ENCODE measurements around the gene IKBKE. TPM values are rescaled to one million over a fixed set of nuclear protein-coding genes. Genes with fewer than 3 reads are reported as not detected.

Gene IKBKE
- total RNA-seq, 4 donors from 2014 or later, result 1.4 to 2.5 (median 2.3) TPM

GRCh38 chr1:206526064-206526911 lies 56.0 kb downstream of the IKBKE start:
- H3K36me3 ChIP-seq, result no peaks in the 10 kb centered on the region
- TF ChIP-seq CTCF (IDR thresholded peaks at IDR 0.05) (no peak), EP300 (IDR thresholded peaks at IDR 0.05) (no peak), POLR2AphosphoS5 (IDR thresholded peaks at IDR 0.05) (no peak), POLR2A (IDR thresholded peaks at IDR 0.05; ENCODE audit: low read depth) (no peak)
- H3K4me1 ChIP-seq, result no peaks in the 10 kb centered on the region
- H3K4me3 ChIP-seq, result no peak overlapping the region
- no peak overlapping the region for H3K27ac ChIP-seq (replicated peaks in 1 of 4)
- 73% methylated on average over 6 of the region's 6 CpGs for WGBS
- no peak for DNase-seq (ENCODE audit: extremely low spot score)
- H3K27me3 ChIP-seq, result no peaks in the 10 kb centered on the region
- no peaks in the 10 kb centered on the region for H3K9me3 ChIP-seq
- intact Hi-C loops (cut with DNase I), result no loop called here

GRCh38 chr1:206529425-206529824 lies 59.1 kb downstream of the IKBKE start:
- Histone ChIP-seq H3K27ac (replicated peaks in 1 of 4) (no peak overlapping the region), H3K36me3 (no peaks in the 10 kb centered on the region), H3K4me1 (no peaks in the 10 kb centered on the region), H3K9me3 (no peaks in the 10 kb centered on the region), H3K4me3 (no peak overlapping the region), H3K27me3 (no peaks in the 10 kb centered on the region)
- intact Hi-C loops (cut with DNase I), result no loop called here
- WGBS, result 96% methylated on average over 5 of the region's 7 CpGs
- DNase-seq (ENCODE audit: extremely low spot score), result no peak
- no peak for TF ChIP-seq CTCF (IDR thresholded peaks at IDR 0.05)
- TF ChIP-seq POLR2A (IDR thresholded peaks at IDR 0.05; ENCODE audit: low read depth), result no peak
- TF ChIP-seq POLR2AphosphoS5 (IDR thresholded peaks at IDR 0.05), result no peak
- no peak for TF ChIP-seq EP300 (IDR thresholded peaks at IDR 0.05)

GRCh38 chr1:206532368-206532767 lies 62.1 kb downstream of the IKBKE start:
- TF ChIP-seq POLR2A (IDR thresholded peaks at IDR 0.05; ENCODE audit: low read depth) (no peak), EP300 (IDR thresholded peaks at IDR 0.05) (no peak), CTCF (IDR thresholded peaks at IDR 0.05) (no peak), POLR2AphosphoS5 (IDR thresholded peaks at IDR 0.05) (no peak)
- Histone ChIP-seq H3K9me3 (no peaks in the 10 kb centered on the region), H3K4me3 (no peak overlapping the region), H3K4me1 (no peaks in the 10 kb centered on the region), H3K27ac (replicated peaks in 1 of 4) (no peak overlapping the region), H3K36me3 (no peaks in the 10 kb centered on the region), H3K27me3 (no peaks in the 10 kb centered on the region)
- no peak for DNase-seq (ENCODE audit: extremely low spot score)
- intact Hi-C loops (cut with DNase I), result no loop called here
- WGBS, result 88% methylated on average over 7 of the region's 7 CpGs

- Histone ChIP-seq H3K4me1 (peaks cover 0 to 3% (median 0%) of the 10 kb centered on the region in 4 donors), H3K9me3 (no peaks in the 10 kb centered on the region), H3K27ac (replicated peaks in 1 of 4) (no peak overlapping the region), H3K36me3 (peaks cover 0 to 4% (median 0%) of the 10 kb centered on the region in 4 donors), H3K4me3 (no peak overlapping the region), H3K27me3 (no peaks in the 10 kb centered on the region)
- intact Hi-C loops (cut with DNase I), result no loop called here
- no peak for DNase-seq (ENCODE audit: extremely low spot score)
- WGBS, result 97% methylated on average over 3 of the region's 3 CpGs
- no peak for TF ChIP-seq POLR2AphosphoS5 (IDR thresholded peaks at IDR 0.05)
- TF ChIP-seq EP300 (IDR thresholded peaks at IDR 0.05), result no peak
- TF ChIP-seq CTCF (IDR thresholded peaks at IDR 0.05), result no peak
Measured at GRCh38 chr1:206534552-206534951, 64.3 kb downstream of the IKBKE start.

GRCh38 chr1:206535853-206536188 lies 65.5 kb downstream of the IKBKE start:
- no peak for DNase-seq (ENCODE audit: extremely low spot score)
- no peaks in the 10 kb centered on the region for H3K9me3 ChIP-seq
- H3K36me3 ChIP-seq, result peaks cover 0 to 4% (median 0%) of the 10 kb centered on the region in 4 donors
- H3K4me1 ChIP-seq, result peaks cover 8 to 15% (median 10%) of the 10 kb centered on the region in 4 donors
- WGBS, result 82% methylated on average over 6 of the region's 6 CpGs
- no peak overlapping the region for H3K4me3 ChIP-seq
- TF ChIP-seq POLR2AphosphoS5 (IDR thresholded peaks at IDR 0.05), result no peak
- TF ChIP-seq CTCF (IDR thresholded peaks at IDR 0.05), result no peak
- no peak for TF ChIP-seq POLR2A (IDR thresholded peaks at IDR 0.05; ENCODE audit: low read depth)
- TF ChIP-seq EP300 (IDR thresholded peaks at IDR 0.05), result no peak
- intact Hi-C loops (cut with DNase I), result no loop called here
- H3K27ac ChIP-seq (replicated peaks in 1 of 4), result no peak overlapping the region
- no peaks in the 10 kb centered on the region for H3K27me3 ChIP-seq

Measured in esophagus muscularis mucosa (tissue), 4 donors.